HG02943 (cell line): ENCODE results near the gene GMDS.

Source experiments
- ATAC-seq: cut with Tn5 transposase; IDR thresholded peaks from one replicate; pipeline ENCODE4 v1.9.1; 2021; ENCODE audit warnings: mild to moderate bottlenecking, low read depth, moderate library complexity; ENCODE audit not compliant: unreplicated experiment

The GMDS gene

GRCh38 chr6:1796706-1797529, 448.5 kb downstream of the GMDS start:
- peak; percentile 81 for ATAC-seq

- ATAC-seq, result no peak
Measured at GRCh38 chr6:1795910-1796309, 449.5 kb downstream of the GMDS start.

- no peak for ATAC-seq
Measured at GRCh38 chr6:1792989-1793388, 452.4 kb downstream of the GMDS start.

- ATAC-seq, result no peak
Measured at GRCh38 chr6:1790684-1791083, 454.7 kb downstream of the GMDS start.

GRCh38 chr6:1789092-1789491, 456.3 kb downstream of the GMDS start:
- no peak for ATAC-seq

GRCh38 chr6:1787894-1788293, 457.5 kb downstream of the GMDS start:
- no peak for ATAC-seq

GRCh38 chr6:1786455-1787453, 458.7 kb downstream of the GMDS start:
- no peak for ATAC-seq

- no peak for ATAC-seq
Measured at GRCh38 chr6:1784422-1784884, 461.0 kb downstream of the GMDS start.

GRCh38 chr6:1781817-1782184, 463.6 kb downstream of the GMDS start:
- no peak for ATAC-seq

GRCh38 chr6:1781152-1781816, 464.1 kb downstream of the GMDS start:
- ATAC-seq, result no peak

- ATAC-seq, result no peak
Measured at GRCh38 chr6:1780251-1780867, 465.0 kb downstream of the GMDS start.

GRCh38 chr6:1778686-1779235, 466.6 kb downstream of the GMDS start:
- no peak for ATAC-seq

GRCh38 chr6:1777921-1778685, 467.3 kb downstream of the GMDS start:
- ATAC-seq, result no peak

GRCh38 chr6:1775441-1775840, 470.0 kb downstream of the GMDS start:
- no peak for ATAC-seq

- ATAC-seq, result no peak
Measured at GRCh38 chr6:1774226-1774915, 471.0 kb downstream of the GMDS start.

- no peak for ATAC-seq
Measured at GRCh38 chr6:1773700-1774099, 471.7 kb downstream of the GMDS start.

GRCh38 chr6:1770968-1771723, 474.3 kb downstream of the GMDS start:
- no peak for ATAC-seq

GRCh38 chr6:1770435-1770843, 475.0 kb downstream of the GMDS start:
- ATAC-seq, result no peak
